HG02588 (cell line): ENCODE results near the gene STK11.

Experiments used
- ATAC-seq: cut with Tn5 transposase; IDR thresholded peaks from one replicate; pipeline ENCODE4 v1.9.1; 2021; ENCODE audit warnings: mild to moderate bottlenecking, moderate library complexity; ENCODE audit not compliant: unreplicated experiment

The STK11 gene

GRCh38 chr19:1259876-1260748 lies 54.5 kb downstream of the STK11 start:
- ATAC-seq, result peak; percentile 0

- ATAC-seq, result peak; percentile 63
These were observed 55.4 kb downstream of the STK11 start for GRCh38 chr19:1260749-1261537.

- no peak for ATAC-seq
These were observed 55.9 kb downstream of the STK11 start for GRCh38 chr19:1261538-1261797.

GRCh38 chr19:1261798-1262622 lies 56.4 kb downstream of the STK11 start:
- no peak for ATAC-seq

GRCh38 chr19:1262623-1263123 lies 57.1 kb downstream of the STK11 start:
- no peak for ATAC-seq

- no peak for ATAC-seq
These were observed 57.6 kb downstream of the STK11 start for GRCh38 chr19:1263188-1263587.

GRCh38 chr19:1264801-1265614 lies 59.4 kb downstream of the STK11 start:
- no peak for ATAC-seq

- no peak for ATAC-seq
These were observed 60.1 kb downstream of the STK11 start for GRCh38 chr19:1265615-1266128.

DNA sequence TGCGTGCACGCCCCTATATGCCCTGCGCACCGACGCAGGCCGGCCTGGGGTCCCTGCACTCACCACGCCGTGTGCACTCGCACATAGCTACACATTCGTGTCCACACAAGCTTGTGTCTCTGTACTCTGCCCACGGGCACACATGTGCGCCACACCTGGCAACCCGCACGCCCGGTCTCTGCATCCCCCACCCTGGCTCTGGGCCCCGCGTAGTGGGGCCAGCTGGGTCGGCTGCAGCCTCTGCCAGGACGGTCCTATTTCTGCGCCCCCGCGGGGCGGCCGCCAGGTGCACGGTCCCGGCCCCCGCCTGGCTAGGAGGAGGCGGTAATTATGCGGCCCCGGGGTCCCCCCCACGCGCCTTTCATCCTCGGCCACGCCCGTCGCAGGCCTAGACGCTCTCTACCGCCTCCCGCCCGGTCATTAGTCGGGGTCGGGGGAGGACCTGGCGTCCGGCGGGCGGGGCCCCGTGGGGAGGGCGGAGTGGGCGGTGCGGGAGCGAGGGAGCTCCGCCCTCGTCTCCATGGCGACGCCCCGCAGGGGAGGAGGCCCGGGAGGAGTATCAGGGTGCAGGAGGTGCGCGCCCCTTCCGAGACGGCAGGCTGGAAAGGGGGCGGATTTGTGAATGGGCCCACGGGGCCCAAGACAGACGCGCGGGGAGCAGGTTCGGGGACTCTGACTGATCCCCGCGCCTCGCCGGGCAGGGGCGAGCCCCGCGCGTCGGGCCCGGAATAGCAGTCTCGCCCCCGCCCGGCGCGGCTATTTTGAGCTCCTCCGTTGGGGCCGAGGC lies 60.7 kb downstream of the STK11 start:
- ATAC-seq, result peak; percentile 25

DNA sequence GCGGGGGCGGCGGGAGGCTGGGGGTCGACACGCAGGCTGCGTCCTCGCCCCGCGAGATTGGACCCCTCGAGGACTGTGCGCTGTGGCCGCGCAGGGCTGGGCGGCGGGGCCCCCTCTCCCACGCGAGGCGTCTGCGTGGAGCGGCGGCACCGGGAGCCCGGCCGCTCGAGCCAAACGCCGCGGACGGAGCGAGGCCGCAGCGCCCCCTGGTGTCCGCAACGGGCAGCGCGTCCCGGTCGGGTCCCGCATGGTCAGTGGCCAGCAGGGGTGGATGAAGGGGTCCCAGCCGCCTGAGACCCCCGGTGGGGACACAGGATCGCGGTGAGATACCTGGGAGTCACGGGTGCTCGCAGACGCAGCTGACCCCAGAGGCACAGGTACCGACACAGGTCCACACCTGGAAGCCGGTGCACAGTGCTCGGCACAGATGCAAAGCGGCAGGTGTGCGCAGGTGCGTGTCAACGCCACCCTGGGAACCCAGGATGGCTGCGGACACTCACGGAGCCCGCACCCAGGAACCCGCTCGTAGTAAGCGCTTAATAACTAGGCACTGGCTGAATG lies 61.4 kb downstream of the STK11 start:
- ATAC-seq, result peak; percentile 14

DNA sequence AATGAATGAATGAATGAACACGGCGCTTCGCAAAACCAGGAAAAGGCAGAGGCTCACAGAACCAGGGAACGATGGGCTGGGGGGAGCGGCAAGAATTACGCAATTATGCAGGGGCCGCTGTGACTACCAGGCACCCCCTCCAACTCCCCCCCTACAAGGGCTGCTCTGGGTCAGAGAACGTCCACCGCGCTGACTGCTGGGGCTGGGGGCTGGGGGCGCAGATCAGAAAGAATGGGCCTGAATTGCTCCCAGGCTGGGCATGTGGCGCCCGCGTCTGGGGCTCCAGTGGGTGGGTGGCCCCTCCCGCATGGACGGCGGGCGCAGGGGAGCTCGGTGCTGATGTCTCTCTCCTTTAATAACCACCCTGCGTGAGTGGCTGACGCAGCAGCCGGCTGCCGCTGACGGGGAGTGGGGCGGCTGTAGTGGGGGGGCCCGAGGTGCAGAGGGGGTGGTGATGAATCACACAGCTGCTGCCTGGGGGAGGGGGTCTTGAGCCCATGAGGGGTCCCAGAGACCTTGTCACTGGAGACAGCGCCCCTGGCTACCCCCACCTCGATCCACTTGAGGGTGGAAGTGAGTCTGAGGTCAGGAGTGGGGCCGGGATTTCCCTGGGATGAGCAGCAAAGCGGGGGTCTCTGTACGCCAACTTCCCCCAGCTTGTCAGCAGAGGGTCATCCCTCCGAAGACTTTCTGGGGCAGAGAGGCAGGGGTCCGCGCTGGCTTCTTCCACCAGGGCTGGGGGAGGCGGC lies 62.1 kb downstream of the STK11 start:
- ATAC-seq, result no peak

GRCh38 chr19:1268226-1269064 lies 62.9 kb downstream of the STK11 start:
- ATAC-seq, result no peak

DNA sequence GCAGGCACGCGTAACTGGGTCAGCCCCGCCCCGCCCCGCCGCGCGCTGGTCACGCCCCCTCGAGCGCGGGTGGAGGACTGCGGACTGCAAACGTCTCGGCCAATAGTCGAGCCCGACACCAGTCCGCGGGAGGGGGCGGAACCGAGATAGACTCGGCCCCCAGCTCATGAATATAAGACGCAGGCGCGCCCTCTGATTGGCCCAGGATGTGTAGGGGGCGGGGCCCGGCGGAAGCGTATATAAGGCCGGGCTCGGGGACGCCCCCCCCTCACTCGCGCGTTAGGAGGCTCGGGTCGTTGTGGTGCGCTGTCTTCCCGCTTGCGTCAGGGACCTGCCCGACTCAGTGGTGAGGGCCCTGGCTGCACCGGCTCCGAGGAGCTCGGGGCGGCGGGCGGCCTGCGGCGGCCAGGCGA lies 63.5 kb downstream of the STK11 start, which contains the start of gene CIRBP:
TSS of gene CIRBP (plus strand) at position 268 of the 413 bp plus-strand sequence. CDS start 1,602 bp downstream, outside the sequence.
- ATAC-seq, result peak; percentile 47

DNA sequence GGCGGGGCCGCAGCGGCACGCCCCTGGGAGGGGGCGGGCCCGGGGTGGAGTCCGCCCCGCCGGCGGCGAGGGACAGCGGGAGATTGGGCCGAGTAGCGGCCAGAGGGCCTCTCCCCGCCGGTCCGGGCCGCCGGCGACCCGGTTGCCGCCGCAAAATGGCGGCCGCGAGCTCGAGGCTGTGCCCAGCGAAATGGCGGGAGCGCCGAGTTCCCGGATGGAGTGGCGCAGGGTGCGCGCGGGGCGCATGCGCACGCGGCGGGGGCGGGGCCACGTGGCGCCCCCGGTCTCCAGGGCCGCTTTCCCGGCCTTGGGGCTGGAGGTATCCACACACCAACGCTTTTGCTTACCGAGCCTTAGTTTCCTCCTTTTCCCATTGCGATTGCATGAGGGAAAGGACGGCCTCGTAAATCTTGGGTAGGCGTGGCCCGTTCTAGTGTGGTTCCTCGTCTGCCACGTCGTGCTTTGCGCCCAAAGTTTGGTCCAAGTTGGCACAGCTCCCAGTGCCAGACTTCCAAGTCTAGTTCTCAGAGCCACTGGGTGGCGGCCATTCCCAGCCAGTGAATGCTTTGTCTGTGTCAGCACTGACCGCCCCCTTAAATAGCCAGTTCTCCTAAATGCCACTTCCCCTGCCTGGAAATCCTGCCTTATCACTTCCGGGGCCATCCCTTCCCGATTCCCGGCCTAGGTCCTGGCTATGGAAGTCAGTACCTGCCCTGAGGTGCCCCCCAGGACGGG lies 64.1 kb downstream of the STK11 start:
- peak; percentile 30 for ATAC-seq

GRCh38 chr19:1270213-1270853 lies 64.8 kb downstream of the STK11 start:
- no peak for ATAC-seq
